Lower lobe of right lung (tissue), 2 donors: ENCODE results near the gene BMAL1. TPM values are rescaled to one million over a fixed set of nuclear protein-coding genes. Genes with fewer than 3 reads are reported as not detected.

Experiments used
- ATAC-seq, 2 donors: fragments of 200-7000 bp; cut with Tn5 transposase; one replicate each; pipeline ENCODE4 v1.9.1; 2020 to 2022; ENCODE audit warnings: mild to moderate bottlenecking in 2 of 2, moderate library complexity in 2 of 2
- DNase-seq: peaks from one replicate; pipeline ENCODE4 v3.0.0-alpha.2; 2020
- H3K27ac ChIP-seq: fragments of 200-600 bp; one replicate; pipeline ENCODE4 v1.8.0; 2022
- H3K27me3 ChIP-seq: fragments of 200-600 bp; one replicate; pipeline ENCODE4 v1.8.0; 2022; ENCODE audit warnings: low read depth
- H3K36me3 ChIP-seq: fragments of 200-600 bp; one replicate; pipeline ENCODE4 v1.8.0; 2022; ENCODE audit warnings: mild to moderate bottlenecking
- H3K4me1 ChIP-seq: fragments of 200-600 bp; one replicate; pipeline ENCODE4 v1.8.0; 2022
- H3K4me3 ChIP-seq: fragments of 200-600 bp; one replicate; pipeline ENCODE4 v1.8.0; 2022; ENCODE audit warnings: mild to moderate bottlenecking
- H3K9me3 ChIP-seq: fragments of 200-600 bp; one replicate; pipeline ENCODE4 v1.8.0; 2022
- intact Hi-C: fragments of 100-400 bp; cut with DNase I; formaldehyde crosslinking; loops from one replicate; pipeline ENCODE4 v1.11.0; 2022
- total RNA-seq: library from RNA; stranded (reverse); fragmentation: NEBNext Ultra II Directional; extraction: Animal tissue kit (Norgen Biotek cat#: 25700); gene quantifications from one replicate; pipeline ENCODE4 v1.2.1, GENCODE V29; 2021
- TF ChIP-seq, protein P1 (sequence below): fragments of 200-600 bp; IDR thresholded peaks from one replicate; pipeline ENCODE4 v1.8.0; 2022; ENCODE audit warnings: antibody characterized with exemption, mild to moderate bottlenecking
- donor health status: DM: no; HTN: yes; CAD: no; lungs with severe emphysema.

The BMAL1 gene
- total RNA-seq, 1 donor from 2014 or later: 25.2 TPM

DNA sequence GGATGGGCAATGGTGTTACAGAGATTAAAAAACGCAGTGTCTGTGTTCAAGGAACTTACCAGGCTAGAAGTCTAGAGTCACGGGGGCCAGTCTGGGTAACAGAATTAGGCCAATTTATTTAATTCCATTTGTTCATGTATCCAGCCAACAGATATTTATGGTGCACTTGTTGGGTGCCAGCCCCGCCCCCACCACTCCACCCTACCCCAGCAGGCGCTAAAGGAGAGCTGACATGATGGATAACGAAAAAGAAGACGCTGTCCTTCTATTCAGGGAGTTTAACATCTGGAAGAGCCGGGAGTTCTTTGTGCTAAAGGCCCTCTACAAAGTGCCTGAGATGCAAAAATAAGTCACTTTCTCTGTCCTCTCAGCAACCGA lies 1.1 kb upstream of the BMAL1 start:
- peaks cover 30% of the 10 kb centered on the region for H3K4me1 ChIP-seq
- DNase-seq (no peak), ATAC-seq (no peak)
- H3K9me3 ChIP-seq: no peaks in the 10 kb centered on the region
- H3K27me3 ChIP-seq: peaks cover 10% of the 10 kb centered on the region
- peak overlapping the region; percentile 87 for H3K27ac ChIP-seq
- peak overlapping the region; percentile 100 for H3K4me3 ChIP-seq
- TF ChIP-seq, protein P1, sequence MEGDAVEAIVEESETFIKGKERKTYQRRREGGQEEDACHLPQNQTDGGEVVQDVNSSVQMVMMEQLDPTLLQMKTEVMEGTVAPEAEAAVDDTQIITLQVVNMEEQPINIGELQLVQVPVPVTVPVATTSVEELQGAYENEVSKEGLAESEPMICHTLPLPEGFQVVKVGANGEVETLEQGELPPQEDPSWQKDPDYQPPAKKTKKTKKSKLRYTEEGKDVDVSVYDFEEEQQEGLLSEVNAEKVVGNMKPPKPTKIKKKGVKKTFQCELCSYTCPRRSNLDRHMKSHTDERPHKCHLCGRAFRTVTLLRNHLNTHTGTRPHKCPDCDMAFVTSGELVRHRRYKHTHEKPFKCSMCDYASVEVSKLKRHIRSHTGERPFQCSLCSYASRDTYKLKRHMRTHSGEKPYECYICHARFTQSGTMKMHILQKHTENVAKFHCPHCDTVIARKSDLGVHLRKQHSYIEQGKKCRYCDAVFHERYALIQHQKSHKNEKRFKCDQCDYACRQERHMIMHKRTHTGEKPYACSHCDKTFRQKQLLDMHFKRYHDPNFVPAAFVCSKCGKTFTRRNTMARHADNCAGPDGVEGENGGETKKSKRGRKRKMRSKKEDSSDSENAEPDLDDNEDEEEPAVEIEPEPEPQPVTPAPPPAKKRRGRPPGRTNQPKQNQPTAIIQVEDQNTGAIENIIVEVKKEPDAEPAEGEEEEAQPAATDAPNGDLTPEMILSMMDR: no peak
- intact Hi-C loops: no loop called here
- H3K36me3 ChIP-seq: no peaks in the 10 kb centered on the region

DNA sequence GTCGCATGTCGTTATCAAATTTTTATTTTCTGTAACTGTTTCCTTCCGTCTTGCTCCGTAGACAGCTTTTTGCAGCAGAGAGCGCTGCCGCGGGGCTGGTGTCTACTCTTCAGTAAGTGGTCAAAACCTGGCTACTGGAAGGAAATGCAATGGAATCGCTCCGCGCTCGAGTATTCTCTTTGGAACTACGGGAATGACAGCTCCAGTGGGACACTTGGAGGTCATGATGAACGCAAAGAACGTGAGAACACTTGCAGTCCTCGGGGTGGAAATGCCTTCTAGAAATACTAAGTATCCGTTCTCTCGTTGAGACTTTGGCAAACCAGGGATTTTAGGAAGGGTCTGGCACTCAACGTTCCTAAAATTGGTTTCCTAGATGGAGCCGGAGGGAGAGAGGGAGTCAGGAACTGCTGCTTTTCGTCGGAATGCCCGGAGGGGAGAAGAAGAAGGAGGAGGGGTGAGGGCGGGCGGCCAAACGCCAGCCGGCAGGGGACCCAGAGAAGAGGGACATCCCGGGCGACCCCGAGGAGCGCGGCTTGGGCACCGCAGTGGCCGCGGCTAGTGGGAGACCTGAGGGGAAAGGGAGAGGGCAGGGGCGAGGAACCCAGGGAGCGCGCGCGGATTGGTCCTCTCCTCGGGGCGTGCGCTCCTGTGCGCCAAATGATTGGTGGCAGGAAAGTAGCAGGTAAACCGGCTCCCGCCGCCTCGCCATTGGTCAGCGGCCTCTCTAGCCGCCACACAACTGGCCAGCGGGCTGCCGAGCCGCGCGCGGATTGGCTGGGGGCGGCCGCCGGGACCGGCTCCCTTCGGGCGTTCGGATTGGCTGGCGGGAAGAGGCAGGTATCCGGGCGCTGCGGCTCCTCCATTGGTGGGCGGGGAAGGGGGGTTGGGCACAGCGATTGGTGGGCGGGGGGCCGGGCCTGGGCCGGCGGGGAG lies 490 bp upstream of the BMAL1 start:
- no peaks in the 10 kb centered on the region for H3K36me3 ChIP-seq
- intact Hi-C loops: no loop called here
- peak overlapping the region; percentile 87 for H3K27ac ChIP-seq
- no peaks in the 10 kb centered on the region for H3K9me3 ChIP-seq
- H3K4me3 ChIP-seq: peak overlapping the region; percentile 100
- peaks cover 30% of the 10 kb centered on the region for H3K4me1 ChIP-seq
- ATAC-seq (peak; percentile 98), DNase-seq (peak; percentile 98)
- TF ChIP-seq, protein P1: no peak
- peaks cover 10% of the 10 kb centered on the region for H3K27me3 ChIP-seq

DNA sequence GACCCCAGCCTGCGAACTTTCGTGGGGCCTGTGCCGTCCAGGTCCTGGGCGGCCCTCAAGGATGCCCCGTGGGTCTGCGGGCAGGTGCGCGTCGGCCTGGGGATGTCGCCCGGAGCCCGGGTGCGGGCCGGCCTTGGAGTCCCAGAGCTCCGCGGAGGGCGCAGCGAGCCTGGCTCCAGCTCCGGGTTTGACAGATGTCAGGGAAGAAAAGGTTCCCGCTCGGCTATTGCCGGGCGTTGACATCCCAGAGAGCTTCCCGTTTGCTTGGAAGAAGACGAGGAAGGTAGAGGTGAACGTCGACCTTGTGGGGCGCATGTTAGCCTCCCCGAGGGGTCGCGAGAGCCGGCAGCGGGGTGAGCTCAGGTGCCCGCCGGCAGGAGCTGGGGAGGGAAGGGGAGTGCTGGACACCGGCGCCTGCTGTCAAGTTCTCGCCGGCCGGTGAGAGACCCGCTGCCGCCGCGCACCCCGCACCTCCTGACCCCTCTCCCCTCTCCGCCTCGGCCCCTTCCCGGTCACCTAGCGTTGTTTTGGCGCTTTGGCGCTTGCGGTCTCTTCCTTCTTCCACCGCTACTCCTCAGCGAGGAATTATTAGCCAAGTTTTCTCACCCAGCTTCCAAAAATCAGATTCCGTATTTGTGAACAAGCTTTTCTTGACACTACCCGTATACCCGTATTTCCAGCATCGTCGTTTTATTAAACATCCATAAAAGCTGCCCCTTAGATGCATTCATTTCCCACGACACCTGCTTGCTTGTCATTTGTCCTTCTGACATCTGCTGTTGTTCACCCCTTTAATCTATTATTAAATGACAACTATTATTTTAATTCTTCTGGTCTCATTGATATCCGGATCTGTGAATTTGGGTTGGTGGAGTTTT lies 1.3 kb downstream of the BMAL1 start:
- peak in 1 of 2 donors; percentile 3 for ATAC-seq
- Histone ChIP-seq H3K9me3 (no peaks in the 10 kb centered on the region), H3K27me3 (peaks cover 10% of the 10 kb centered on the region), H3K4me3 (peak overlapping the region; percentile 100), H3K27ac (peak overlapping the region; percentile 87), H3K36me3 (no peaks in the 10 kb centered on the region), H3K4me1 (peaks cover 30% of the 10 kb centered on the region)
- TF ChIP-seq, protein P1: no peak
- peak; percentile 55 for DNase-seq
- intact Hi-C loops: no loop called here

DNA sequence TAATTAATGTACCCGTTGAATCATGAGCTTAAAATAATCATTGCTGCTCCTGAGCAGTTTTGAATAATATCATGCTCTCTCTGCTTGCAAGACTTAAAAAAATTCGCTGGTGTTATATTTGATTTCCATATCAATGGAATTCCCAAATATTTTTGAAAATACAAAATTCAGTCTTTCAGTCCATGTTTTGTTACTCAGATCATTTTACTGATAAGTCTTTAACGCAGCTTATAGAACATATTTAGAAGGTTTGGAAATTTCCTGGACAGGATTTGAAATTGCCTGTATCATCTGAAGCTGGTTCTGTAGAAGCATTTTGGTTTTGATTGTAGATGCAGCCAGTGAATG lies 1.9 kb downstream of the BMAL1 start:
- Histone ChIP-seq H3K27ac (no peak overlapping the region), H3K4me1 (peaks cover 30% of the 10 kb centered on the region), H3K27me3 (peaks cover 10% of the 10 kb centered on the region), H3K36me3 (no peaks in the 10 kb centered on the region), H3K9me3 (no peaks in the 10 kb centered on the region), H3K4me3 (peak overlapping the region; percentile 1)
- ATAC-seq (no peak), DNase-seq (no peak)
- intact Hi-C loops: no loop called here
- TF ChIP-seq, protein P1: no peak

DNA sequence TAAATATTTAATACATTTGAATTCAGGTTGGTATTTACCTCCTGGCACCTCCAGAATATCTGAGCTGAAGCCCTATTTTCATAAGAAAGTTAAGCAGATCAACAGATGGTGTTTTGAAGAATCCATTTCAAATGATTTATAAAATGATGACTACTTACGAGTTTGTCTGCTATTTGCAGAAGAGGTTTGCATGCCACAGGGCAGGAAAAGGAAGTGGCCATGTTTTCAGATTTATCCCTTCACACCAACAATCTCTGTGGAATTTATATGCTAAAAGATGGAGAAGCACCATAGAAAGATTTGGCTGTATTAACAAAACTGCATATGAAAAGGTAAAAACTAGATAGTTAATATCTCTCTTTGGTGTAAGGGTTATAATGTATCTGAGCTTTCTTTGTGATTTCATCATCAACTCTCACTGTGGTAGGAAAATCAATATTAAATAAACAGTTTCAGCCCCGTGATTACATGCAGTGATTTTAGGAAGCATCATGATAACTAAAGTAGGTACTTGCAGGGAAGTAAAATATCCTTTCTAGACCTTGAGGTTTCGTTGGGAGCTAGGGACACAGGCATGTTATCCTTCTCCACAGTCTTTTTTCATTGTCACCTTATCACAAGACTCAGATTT lies 2.6 kb downstream of the BMAL1 start:
- Histone ChIP-seq H3K27ac (no peak overlapping the region), H3K9me3 (no peaks in the 10 kb centered on the region), H3K4me3 (peak overlapping the region; percentile 1), H3K4me1 (peaks cover 30% of the 10 kb centered on the region), H3K27me3 (peaks cover 3% of the 10 kb centered on the region), H3K36me3 (no peaks in the 10 kb centered on the region)
- ATAC-seq (no peak), DNase-seq (no peak)
- intact Hi-C loops: no loop called here
- TF ChIP-seq, protein P1: no peak
